Osteocyte (in vitro differentiated cells): Measurements from ENCODE around the gene HOXA13. TPM values are rescaled to one million over a fixed set of nuclear protein-coding genes. Genes with fewer than 3 reads are reported as not detected.

ENCODE experiments used
- DNase-seq: peaks from one replicate; pipeline ENCODE4 v3.0.0; 2021; ENCODE audit warnings: mixed read lengths; ENCODE audit not compliant: unreplicated experiment; ENCODE audit errors: extremely low spot score
- H3K27ac Mint-ChIP-seq: one replicate; pipeline ENCODE4 v1.8.0; 2021; ENCODE audit warnings: mild to moderate bottlenecking, mixed read lengths; ENCODE audit not compliant: unreplicated experiment
- H3K27me3 Mint-ChIP-seq: one replicate; pipeline ENCODE4 v1.8.0; 2021; ENCODE audit warnings: mixed read lengths; ENCODE audit not compliant: unreplicated experiment
- H3K36me3 Mint-ChIP-seq: one replicate; pipeline ENCODE4 v1.8.0; 2021; ENCODE audit warnings: mixed read lengths; ENCODE audit not compliant: unreplicated experiment
- H3K4me1 Mint-ChIP-seq: one replicate; pipeline ENCODE4 v1.8.0; 2021; ENCODE audit warnings: mixed read lengths; ENCODE audit not compliant: unreplicated experiment
- H3K4me3 Mint-ChIP-seq: one replicate; pipeline ENCODE4 v1.8.0; 2021; ENCODE audit warnings: mild to moderate bottlenecking, moderate library complexity, mixed read lengths; ENCODE audit not compliant: unreplicated experiment
- H3K9me3 Mint-ChIP-seq: one replicate; pipeline ENCODE4 v1.8.0; 2021; ENCODE audit warnings: mixed read lengths; ENCODE audit not compliant: unreplicated experiment
- CTCF ChIP-seq: fragments of 200-600 bp; sonication (generic); IDR thresholded peaks from 2 replicates; pipeline ENCODE4 v1.5.0; 2021; ENCODE audit warnings: antibody characterized with exemption, mild to moderate bottlenecking, moderate library complexity
- total RNA-seq: library from RNA; stranded (reverse); gene quantifications from 2 replicates; pipeline ENCODE4 v1.2.1, GENCODE V29; 2021

Gene HOXA13
- total RNA-seq, 1 donor from 2014 or later, result not detected

GRCh38 chr7:27240015-27240731 is 40.3 kb upstream of the HOXA13 start:
- H3K36me3 Mint-ChIP-seq, result peaks cover 4% of the 10 kb centered on the region
- no peak overlapping the region for H3K27ac Mint-ChIP-seq
- peak overlapping the region; percentile 20 for H3K4me3 Mint-ChIP-seq
- H3K27me3 Mint-ChIP-seq, result peaks cover 90% of the 10 kb centered on the region
- H3K4me1 Mint-ChIP-seq, result peaks cover 30% of the 10 kb centered on the region
- no peaks in the 10 kb centered on the region for H3K9me3 Mint-ChIP-seq
- TF ChIP-seq CTCF, result no peak
- DNase-seq, result no peak

GRCh38 chr7:27239387-27240014 is 39.6 kb upstream of the HOXA13 start:
- H3K9me3 Mint-ChIP-seq, result no peaks in the 10 kb centered on the region
- peaks cover 30% of the 10 kb centered on the region for H3K4me1 Mint-ChIP-seq
- peak overlapping the region; percentile 20 for H3K4me3 Mint-ChIP-seq
- peaks cover 4% of the 10 kb centered on the region for H3K36me3 Mint-ChIP-seq
- H3K27ac Mint-ChIP-seq, result no peak overlapping the region
- H3K27me3 Mint-ChIP-seq, result peaks cover 88% of the 10 kb centered on the region
- no peak for TF ChIP-seq CTCF
- no peak for DNase-seq

DNA sequence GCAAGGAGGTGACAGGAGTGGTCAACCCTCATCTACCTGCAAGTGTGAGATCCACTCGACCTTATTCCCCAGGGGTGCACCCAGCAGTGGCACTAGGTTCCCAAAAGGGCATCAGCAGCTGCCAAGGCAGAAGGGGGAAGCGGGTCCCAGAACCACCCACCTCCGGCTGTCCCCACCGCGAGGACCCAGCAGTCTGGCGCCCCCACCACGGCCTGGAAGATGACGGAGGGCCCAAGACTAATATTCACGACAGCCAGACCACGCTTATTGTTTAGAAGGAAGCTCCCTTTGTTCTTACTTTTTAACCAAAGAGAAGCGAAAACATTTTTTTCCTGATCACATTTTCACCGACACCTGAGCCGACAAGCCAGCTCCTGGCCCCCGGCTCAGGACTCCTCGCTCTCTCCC is 39.1 kb upstream of the HOXA13 start:
- Mint-ChIP-seq H3K9me3 (no peaks in the 10 kb centered on the region), H3K36me3 (peaks cover 4% of the 10 kb centered on the region), H3K27ac (no peak overlapping the region), H3K4me3 (no peak overlapping the region), H3K27me3 (peaks cover 88% of the 10 kb centered on the region), H3K4me1 (peaks cover 30% of the 10 kb centered on the region)
- DNase-seq, result no peak
- no peak for TF ChIP-seq CTCF

DNA sequence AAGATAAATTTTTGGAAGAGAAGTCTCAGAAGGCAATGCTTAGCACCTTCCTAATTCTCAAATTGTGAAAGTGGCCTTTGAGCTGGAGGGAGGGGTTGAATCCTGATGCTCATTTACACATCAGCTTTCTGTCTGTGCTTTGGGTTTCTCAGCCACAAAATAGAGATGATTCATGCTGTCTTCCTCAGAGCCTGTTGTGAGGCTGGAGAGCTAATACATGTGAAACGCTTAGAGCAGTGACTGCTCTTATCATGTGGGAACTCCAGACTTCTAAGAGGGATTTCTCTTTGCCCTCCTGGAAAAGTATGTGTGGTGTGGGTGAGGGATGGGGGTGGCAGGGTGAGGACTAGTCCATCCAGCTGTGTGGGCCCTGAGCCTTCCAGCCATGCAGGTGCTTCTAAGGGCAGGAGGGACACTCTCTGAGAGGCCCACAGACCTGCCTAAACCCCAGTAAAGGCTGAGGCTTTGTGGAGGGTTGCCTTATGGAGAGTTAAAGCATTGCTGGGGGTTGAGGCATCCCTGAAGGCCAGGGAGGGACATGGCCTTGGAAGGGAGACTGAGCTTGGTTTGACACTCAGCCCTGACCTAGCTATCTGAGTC is 37.9 kb upstream of the HOXA13 start:
- no peak for DNase-seq
- H3K27ac Mint-ChIP-seq, result no peak overlapping the region
- no peak overlapping the region for H3K4me3 Mint-ChIP-seq
- H3K9me3 Mint-ChIP-seq, result no peaks in the 10 kb centered on the region
- H3K4me1 Mint-ChIP-seq, result peaks cover 25% of the 10 kb centered on the region
- H3K27me3 Mint-ChIP-seq, result peaks cover 88% of the 10 kb centered on the region
- no peak for TF ChIP-seq CTCF
- H3K36me3 Mint-ChIP-seq, result no peaks in the 10 kb centered on the region
